ENCODE results near the gene SYT12. TPM values are rescaled to one million over a fixed set of nuclear protein-coding genes. Genes with fewer than 3 reads are reported as not detected.

Gene SYT12
- total RNA-seq, 4 donors from 2014 or later, result 0.33 to 0.64 TPM; not detected in 2

DNA sequence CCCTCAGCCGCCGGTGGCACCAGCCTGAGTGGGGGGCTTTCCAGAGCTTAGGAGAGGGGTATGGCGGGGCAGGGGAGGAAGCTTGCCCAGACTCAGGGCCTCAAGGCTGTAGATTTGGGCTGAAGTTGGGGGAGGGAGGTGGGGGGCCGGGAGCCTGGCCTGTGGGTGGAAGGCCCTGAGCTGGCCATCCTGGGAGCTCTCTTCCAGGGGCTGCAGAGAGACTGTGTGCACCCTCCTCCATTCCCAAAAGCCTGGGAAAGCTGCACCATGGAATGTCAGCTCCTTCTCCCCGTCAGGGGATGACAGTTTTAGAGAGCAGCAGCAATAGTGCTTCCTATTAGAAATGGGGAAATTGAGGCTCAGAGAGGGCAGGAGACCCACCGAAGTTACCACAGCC, 1.0 kb downstream of the SYT12 start:
- H3K36me3 ChIP-seq, result no peaks in the 10 kb centered on the region
- peak overlapping the region; percentile 39 to 52 (median 52) for H3K4me3 ChIP-seq
- H3K27ac ChIP-seq, result no peak overlapping the region
- peaks cover 0 to 14% (median 6%) of the 10 kb centered on the region in 3 donors for H3K27me3 ChIP-seq
- TF ChIP-seq POLR2A (IDR thresholded peaks at IDR 0.05), result no peak
- TF ChIP-seq, protein P1, sequence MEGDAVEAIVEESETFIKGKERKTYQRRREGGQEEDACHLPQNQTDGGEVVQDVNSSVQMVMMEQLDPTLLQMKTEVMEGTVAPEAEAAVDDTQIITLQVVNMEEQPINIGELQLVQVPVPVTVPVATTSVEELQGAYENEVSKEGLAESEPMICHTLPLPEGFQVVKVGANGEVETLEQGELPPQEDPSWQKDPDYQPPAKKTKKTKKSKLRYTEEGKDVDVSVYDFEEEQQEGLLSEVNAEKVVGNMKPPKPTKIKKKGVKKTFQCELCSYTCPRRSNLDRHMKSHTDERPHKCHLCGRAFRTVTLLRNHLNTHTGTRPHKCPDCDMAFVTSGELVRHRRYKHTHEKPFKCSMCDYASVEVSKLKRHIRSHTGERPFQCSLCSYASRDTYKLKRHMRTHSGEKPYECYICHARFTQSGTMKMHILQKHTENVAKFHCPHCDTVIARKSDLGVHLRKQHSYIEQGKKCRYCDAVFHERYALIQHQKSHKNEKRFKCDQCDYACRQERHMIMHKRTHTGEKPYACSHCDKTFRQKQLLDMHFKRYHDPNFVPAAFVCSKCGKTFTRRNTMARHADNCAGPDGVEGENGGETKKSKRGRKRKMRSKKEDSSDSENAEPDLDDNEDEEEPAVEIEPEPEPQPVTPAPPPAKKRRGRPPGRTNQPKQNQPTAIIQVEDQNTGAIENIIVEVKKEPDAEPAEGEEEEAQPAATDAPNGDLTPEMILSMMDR (IDR thresholded peaks at IDR 0.05 in 4 of 5, conservative IDR thresholded peaks at IDR 0.05 in 1 of 5), result no peak
- no peak for DNase-seq
- in situ Hi-C loops (cut with MboI; ENCODE audit: low sequenced_read_pairs in 4 of 4) (no loop called here), intact Hi-C loops (cut with DNase I; ENCODE audit: low total_unique reads) (no loop called here)
- H3K4me1 ChIP-seq, result peaks cover 8% of the 10 kb centered on the region in 2 donors
- no peak for ATAC-seq
- H3K9me3 ChIP-seq, result no peaks in the 10 kb centered on the region

GRCh38 chr11:67024410-67024809, 1.5 kb downstream of the SYT12 start:
- intact Hi-C loops (cut with DNase I; ENCODE audit: low total_unique reads) (no loop called here), in situ Hi-C loops (cut with MboI; ENCODE audit: low sequenced_read_pairs in 4 of 4) (no loop called here)
- ATAC-seq (no peak), DNase-seq (no peak)
- TF ChIP-seq, protein P1 (IDR thresholded peaks at IDR 0.05 in 4 of 5, conservative IDR thresholded peaks at IDR 0.05 in 1 of 5), result no peak
- TF ChIP-seq POLR2A (IDR thresholded peaks at IDR 0.05), result no peak
- Histone ChIP-seq H3K27me3 (peaks cover 0 to 14% (median 6%) of the 10 kb centered on the region in 3 donors), H3K9me3 (no peaks in the 10 kb centered on the region), H3K27ac (no peak overlapping the region), H3K36me3 (no peaks in the 10 kb centered on the region), H3K4me1 (peaks cover 8% of the 10 kb centered on the region in 2 donors), H3K4me3 (no peak overlapping the region)

GRCh38 chr11:67024966-67025365, 2.0 kb downstream of the SYT12 start:
- ATAC-seq (no peak), DNase-seq (no peak)
- Histone ChIP-seq H3K4me1 (peaks cover 8% of the 10 kb centered on the region in 2 donors), H3K27me3 (peaks cover 0 to 14% (median 6%) of the 10 kb centered on the region in 3 donors), H3K27ac (no peak overlapping the region), H3K4me3 (no peak overlapping the region), H3K36me3 (no peaks in the 10 kb centered on the region), H3K9me3 (no peaks in the 10 kb centered on the region)
- TF ChIP-seq, protein P1 (IDR thresholded peaks at IDR 0.05 in 4 of 5, conservative IDR thresholded peaks at IDR 0.05 in 1 of 5), result no peak
- TF ChIP-seq POLR2A (IDR thresholded peaks at IDR 0.05), result no peak
- in situ Hi-C loops (cut with MboI; ENCODE audit: low sequenced_read_pairs in 4 of 4), result no loop called here
- intact Hi-C loops (cut with DNase I; ENCODE audit: low total_unique reads), result no loop called here

DNA sequence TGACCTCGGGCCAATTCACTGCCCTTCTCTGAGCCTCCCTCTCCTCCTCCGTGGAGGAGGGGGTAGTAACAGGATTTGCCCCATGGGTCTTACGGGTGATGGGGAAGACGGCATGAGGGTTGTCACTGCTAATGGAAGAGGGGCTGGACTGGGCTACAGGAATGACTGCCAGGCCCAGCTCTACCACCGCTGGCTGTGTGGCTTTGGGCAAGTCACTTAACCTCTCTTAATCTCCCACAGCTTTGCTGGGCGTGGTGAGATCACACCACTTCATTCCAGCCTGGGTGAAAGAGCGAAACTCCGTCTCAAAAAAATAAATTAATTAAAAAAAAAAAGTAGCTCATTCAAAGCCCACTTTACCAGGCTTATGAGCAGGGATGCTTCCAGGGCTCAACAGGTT, 2.8 kb downstream of the SYT12 start:
- intact Hi-C loops (cut with DNase I; ENCODE audit: low total_unique reads) (no loop called here), in situ Hi-C loops (cut with MboI; ENCODE audit: low sequenced_read_pairs in 4 of 4) (no loop called here)
- ATAC-seq (no peak), DNase-seq (no peak)
- no peak overlapping the region for H3K27ac ChIP-seq
- no peak overlapping the region for H3K4me3 ChIP-seq
- no peaks in the 10 kb centered on the region for H3K36me3 ChIP-seq
- peaks cover 0 to 14% (median 6%) of the 10 kb centered on the region in 3 donors for H3K27me3 ChIP-seq
- peaks cover 8% of the 10 kb centered on the region in 2 donors for H3K4me1 ChIP-seq
- no peaks in the 10 kb centered on the region for H3K9me3 ChIP-seq
- TF ChIP-seq, protein P1 (IDR thresholded peaks at IDR 0.05 in 4 of 5, conservative IDR thresholded peaks at IDR 0.05 in 1 of 5), result no peak
- no peak for TF ChIP-seq POLR2A (IDR thresholded peaks at IDR 0.05)

DNA sequence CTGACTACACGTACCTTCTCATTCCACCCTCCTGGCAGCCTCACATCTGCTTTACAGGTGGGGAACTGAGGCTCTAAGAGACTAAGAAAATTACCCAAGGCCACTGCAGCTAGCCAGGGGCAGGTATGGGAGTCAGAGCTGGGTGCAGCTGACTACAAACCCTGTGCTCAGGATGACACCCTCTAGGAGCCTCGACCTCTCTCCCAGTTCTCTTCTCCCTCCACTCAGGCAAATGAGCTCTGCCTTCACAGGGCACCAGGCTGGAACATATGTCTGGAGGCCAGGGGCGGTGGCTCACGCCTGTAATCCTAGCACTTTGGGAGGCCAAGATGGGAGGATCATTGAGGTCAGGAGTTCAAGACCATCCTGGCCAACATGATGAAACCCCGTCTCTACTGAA, 4.0 kb downstream of the SYT12 start:
- in situ Hi-C loops (cut with MboI; ENCODE audit: low sequenced_read_pairs in 4 of 4), result no loop called here
- Histone ChIP-seq H3K27ac (no peak overlapping the region), H3K4me1 (peaks cover 8% of the 10 kb centered on the region in 2 donors), H3K4me3 (no peak overlapping the region), H3K36me3 (no peaks in the 10 kb centered on the region), H3K27me3 (peaks cover 0 to 14% (median 6%) of the 10 kb centered on the region in 3 donors), H3K9me3 (no peaks in the 10 kb centered on the region)
- DNase-seq, result no peak
- TF ChIP-seq, protein P1 (IDR thresholded peaks at IDR 0.05 in 4 of 5, conservative IDR thresholded peaks at IDR 0.05 in 1 of 5), result no peak
- no peak for TF ChIP-seq POLR2A (IDR thresholded peaks at IDR 0.05)
- intact Hi-C loops (cut with DNase I; ENCODE audit: low total_unique reads), result no loop called here
- no peak for ATAC-seq
